DND-41 (cell line): ENCODE measurements around the gene PPP2R3C.

Experiments used
- ATAC-seq: fragments of 200-7000 bp; cut with Tn5 transposase; 3 replicates; pipeline ENCODE4 v1.9.1; 2021; ENCODE audit warnings: low read depth; ENCODE audit not compliant: insufficient read depth
- DNase-seq: peaks from one replicate; pipeline ENCODE4 v3.0.0-alpha.2; 2020
- H2AFZ ChIP-seq: 2 replicates; pipeline ENCODE4 v1.6.0; 2012; ENCODE audit warnings: low read depth, low read length
- H3K27ac ChIP-seq: 2 replicates; pipeline ENCODE4 v1.5.1; 2012; ENCODE audit warnings: low read length, inconsistent platforms
- H3K27me3 ChIP-seq: fragments of 200-600 bp; sonication (generic); 2 replicates; pipeline ENCODE4 v1.6.0; 2012; ENCODE audit warnings: low read length, mild to moderate bottlenecking, inconsistent platforms; ENCODE audit not compliant: insufficient read depth, poor library complexity
- H3K36me3 ChIP-seq: 2 replicates; pipeline ENCODE4 v1.5.1; 2012; ENCODE audit warnings: low read length, inconsistent platforms; ENCODE audit not compliant: insufficient read depth
- H3K4me1 ChIP-seq: 2 replicates; pipeline ENCODE4 v1.5.1; 2012; ENCODE audit warnings: mild to moderate bottlenecking, low read length; ENCODE audit not compliant: insufficient read depth
- H3K4me2 ChIP-seq: 2 replicates; pipeline ENCODE4 v1.6.0; 2012; ENCODE audit warnings: mild to moderate bottlenecking, moderate library complexity, low read length, inconsistent platforms; ENCODE audit not compliant: insufficient read depth
- H3K4me3 ChIP-seq, 2 experiments: fragments of 200-600 bp in 1 of 2; shearing (Covaris generic) in 1 of 2; 2 replicates each; pipeline ENCODE4 v1.5.1; 2012 to 2016; ENCODE audit warnings: inconsistent platforms in 2 of 2, low read length in 2 of 2, mild to moderate bottlenecking in 2 of 2, low read depth in 1 of 2, moderate library complexity in 1 of 2
- H3K79me2 ChIP-seq: 2 replicates; pipeline ENCODE4 v1.6.0; 2012; ENCODE audit warnings: low read length, inconsistent platforms; ENCODE audit not compliant: insufficient read depth
- H3K9ac ChIP-seq: 2 replicates; pipeline ENCODE4 v1.6.0; 2012; ENCODE audit warnings: low read depth, mild to moderate bottlenecking, inconsistent platforms, low read length, moderate library complexity
- H3K9me3 ChIP-seq: 2 replicates; pipeline ENCODE4 v1.5.1; 2012; ENCODE audit warnings: low read length, moderate library complexity, mild to moderate bottlenecking, inconsistent platforms; ENCODE audit not compliant: insufficient read depth, severe bottlenecking
- H4K20me1 ChIP-seq: 2 replicates; pipeline ENCODE4 v1.6.0; 2012; ENCODE audit warnings: low read length; ENCODE audit not compliant: insufficient read depth
- EZH2 ChIP-seq: IDR thresholded peaks from 3 replicates; pipeline ENCODE4 v1.6.1; 2012; ENCODE audit warnings: borderline replicate concordance, low read depth, mild to moderate bottlenecking, moderate library complexity, low read length, inconsistent platforms; ENCODE audit not compliant: severe bottlenecking
- TF ChIP-seq, protein P1 (sequence below): IDR thresholded peaks from 2 replicates; pipeline ENCODE4 v1.5.1; 2012; ENCODE audit warnings: borderline replicate concordance, low read length, moderate library complexity, mild to moderate bottlenecking; ENCODE audit not compliant: poor library complexity, severe bottlenecking; ENCODE audit errors: extremely low read depth

The PPP2R3C gene

DNA sequence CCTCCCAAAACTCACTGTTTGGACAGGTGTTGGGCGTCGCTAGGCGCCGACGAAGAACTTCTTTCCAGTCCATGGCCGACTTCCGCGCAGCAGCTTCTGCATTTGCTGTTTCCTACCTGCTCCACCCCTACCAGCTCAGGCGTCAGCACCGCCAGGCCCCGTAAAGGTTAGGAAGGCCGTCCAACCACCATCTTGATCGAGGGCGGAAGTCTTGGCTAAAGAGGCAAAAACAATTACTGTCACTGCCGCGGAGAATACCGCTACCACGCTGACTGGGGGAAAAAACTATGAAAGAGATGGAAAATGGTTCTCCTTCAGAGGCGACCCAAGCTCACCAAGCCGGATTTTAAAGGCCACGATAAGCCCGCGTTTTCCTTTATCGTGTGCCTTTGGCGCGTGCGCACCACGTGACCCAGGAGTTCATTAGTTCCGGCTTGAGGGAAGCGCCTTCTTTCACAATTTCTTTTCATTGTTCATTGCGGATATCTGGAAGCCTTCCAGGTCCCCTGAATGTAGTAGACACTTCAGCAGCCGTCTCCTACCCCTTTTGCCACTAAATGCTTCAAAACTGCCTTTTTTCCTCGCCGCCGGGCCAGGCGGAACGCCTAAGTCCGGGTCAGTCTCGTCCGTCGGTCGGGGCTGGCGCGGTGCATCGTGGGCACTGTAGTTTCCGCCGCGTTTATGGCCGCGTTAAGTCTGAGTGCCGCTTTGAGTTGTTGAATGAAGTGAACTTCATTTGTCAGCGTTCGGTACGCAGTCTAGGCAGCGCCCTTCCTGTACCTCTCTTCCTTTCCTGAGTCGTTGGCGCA is at the start of gene PPP2R3C, which contains the start of gene PRORP:
Gene PPP2R3C (minus strand): TSS at position 104 of the 809 bp plus-strand sequence. CDS start 31 bp downstream, at position 73.
Gene PRORP (plus strand): TSS at position 666 of the 809 bp plus-strand sequence. CDS start 694 bp downstream, outside the sequence.
- Histone ChIP-seq H3K36me3 (peaks cover 15% of the 10 kb centered on the region; the same call in 1 of the 2 replicates), H3K9me3 (no peaks in the 10 kb centered on the region), H3K4me1 (peaks cover 69% of the 10 kb centered on the region), H3K9ac (peak within 1 kb of the TSS; percentile 83), H3K79me2 (peaks cover 72% of the 10 kb centered on the region), H4K20me1 (peaks cover under 1% of the 10 kb centered on the region; the same call in 1 of the 2 replicates), H3K27me3 (no peaks in the 10 kb centered on the region), H2AFZ (peak within 1 kb of the TSS; percentile 88), H3K4me3 (peak within 1 kb of the TSS; percentile 62 to 84), H3K4me2 (peak within 1 kb of the TSS; percentile 72), H3K27ac (peak within 1 kb of the TSS; percentile 98)
- peak; percentile 83 for ATAC-seq
- TF ChIP-seq, protein P1, sequence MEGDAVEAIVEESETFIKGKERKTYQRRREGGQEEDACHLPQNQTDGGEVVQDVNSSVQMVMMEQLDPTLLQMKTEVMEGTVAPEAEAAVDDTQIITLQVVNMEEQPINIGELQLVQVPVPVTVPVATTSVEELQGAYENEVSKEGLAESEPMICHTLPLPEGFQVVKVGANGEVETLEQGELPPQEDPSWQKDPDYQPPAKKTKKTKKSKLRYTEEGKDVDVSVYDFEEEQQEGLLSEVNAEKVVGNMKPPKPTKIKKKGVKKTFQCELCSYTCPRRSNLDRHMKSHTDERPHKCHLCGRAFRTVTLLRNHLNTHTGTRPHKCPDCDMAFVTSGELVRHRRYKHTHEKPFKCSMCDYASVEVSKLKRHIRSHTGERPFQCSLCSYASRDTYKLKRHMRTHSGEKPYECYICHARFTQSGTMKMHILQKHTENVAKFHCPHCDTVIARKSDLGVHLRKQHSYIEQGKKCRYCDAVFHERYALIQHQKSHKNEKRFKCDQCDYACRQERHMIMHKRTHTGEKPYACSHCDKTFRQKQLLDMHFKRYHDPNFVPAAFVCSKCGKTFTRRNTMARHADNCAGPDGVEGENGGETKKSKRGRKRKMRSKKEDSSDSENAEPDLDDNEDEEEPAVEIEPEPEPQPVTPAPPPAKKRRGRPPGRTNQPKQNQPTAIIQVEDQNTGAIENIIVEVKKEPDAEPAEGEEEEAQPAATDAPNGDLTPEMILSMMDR, result no peak
- no peak for TF ChIP-seq EZH2
- DNase-seq, result peak; percentile 93

GRCh38 chr14:35167496-35167895 is 45.7 kb upstream of the PPP2R3C start:
- H3K79me2 ChIP-seq, result no peaks in the 10 kb centered on the region
- no peak overlapping the region for H3K27ac ChIP-seq
- H3K4me2 ChIP-seq, result no peak overlapping the region
- no peaks in the 10 kb centered on the region for H3K4me1 ChIP-seq
- no peaks in the 10 kb centered on the region for H3K9me3 ChIP-seq
- peaks cover 3% of the 10 kb centered on the region; the same call in 1 of the 2 replicates for H3K36me3 ChIP-seq
- H2AFZ ChIP-seq, result no peak overlapping the region
- no peaks in the 10 kb centered on the region for H4K20me1 ChIP-seq
- TF ChIP-seq, protein P1, result no peak
- no peak for TF ChIP-seq EZH2
- H3K9ac ChIP-seq, result no peak overlapping the region
- no peaks in the 10 kb centered on the region for H3K27me3 ChIP-seq
- no peak for DNase-seq
- H3K4me3 ChIP-seq, result no peak overlapping the region
- ATAC-seq, result no peak

DNA sequence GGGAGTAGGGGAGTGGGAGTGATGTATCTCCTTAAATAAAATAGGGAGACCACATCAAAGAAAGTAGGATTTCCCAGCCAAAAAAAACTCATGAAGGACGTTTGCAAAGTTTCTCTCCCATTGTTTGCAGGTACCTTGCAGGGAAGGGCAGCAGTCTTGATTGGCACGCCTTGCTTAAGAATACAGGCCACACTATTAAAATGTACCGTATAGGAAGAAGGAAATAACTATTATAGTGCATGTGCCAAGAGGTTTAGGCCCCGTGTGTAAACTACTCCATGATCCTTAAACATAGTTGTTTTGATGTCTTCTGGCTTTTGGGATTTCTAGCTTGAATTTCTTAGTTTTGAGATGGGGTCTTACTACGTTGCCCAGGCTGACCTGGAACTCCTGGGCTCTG is 43.1 kb upstream of the PPP2R3C start:
- H3K9ac ChIP-seq, result no peak overlapping the region
- no peak overlapping the region for H2AFZ ChIP-seq
- no peaks in the 10 kb centered on the region for H3K27me3 ChIP-seq
- no peaks in the 10 kb centered on the region for H3K9me3 ChIP-seq
- ATAC-seq (no peak), DNase-seq (no peak)
- H3K36me3 ChIP-seq, result peaks cover 7% of the 10 kb centered on the region; the same call in 1 of the 2 replicates
- TF ChIP-seq, protein P1, result no peak
- no peak for TF ChIP-seq EZH2
- no peak overlapping the region for H3K4me3 ChIP-seq
- H3K4me2 ChIP-seq, result no peak overlapping the region
- H4K20me1 ChIP-seq, result no peaks in the 10 kb centered on the region
- H3K79me2 ChIP-seq, result no peaks in the 10 kb centered on the region
- no peaks in the 10 kb centered on the region for H3K4me1 ChIP-seq
- no peak overlapping the region for H3K27ac ChIP-seq
